Thoracic aorta (tissue), 2 donors: ENCODE data around the gene DSCAM. TPM values are rescaled to one million over a fixed set of nuclear protein-coding genes. Genes with fewer than 3 reads are reported as not detected.

Experiments used
- ATAC-seq: fragments of 150-250 bp; one replicate; pipeline ENCODE4 v1.8.0; 2017; ENCODE audit warnings: low read depth; ENCODE audit not compliant: insufficient number of reproducible peaks, low FRiP score
- DNase-seq: peaks from one replicate; pipeline ENCODE4 v3.0.0-alpha.2; 2020; ENCODE audit warnings: low spot score
- H3K27ac ChIP-seq, 2 donors: fragments of 200-600 bp; sonication (generic); 1 replicate in 1 of 2; 2 replicates in 1 of 2; pipeline ENCODE4 v1.5.1; 2016; ENCODE audit warnings: mild to moderate bottlenecking in 2 of 2, moderate library complexity in 2 of 2
- H3K27me3 ChIP-seq: fragments of 200-600 bp; sonication (generic); replicated peaks from 2 replicates; pipeline ENCODE4 v1.6.0; 2016; ENCODE audit warnings: mild to moderate bottlenecking; ENCODE audit not compliant: insufficient read depth
- H3K36me3 ChIP-seq: fragments of 200-600 bp; sonication (generic); one replicate; pipeline ENCODE4 v1.5.1; 2016
- H3K4me1 ChIP-seq, 2 donors: fragments of 200-600 bp; sonication (generic); 1 replicate in 1 of 2; 2 replicates in 1 of 2; pipeline versions ENCODE4 v1.5.1 to v1.6.0; 2016; ENCODE audit warnings: low read depth in 2 of 2, mild to moderate bottlenecking in 1 of 2; ENCODE audit not compliant: control insufficient read depth in 1 of 2
- H3K4me3 ChIP-seq: fragments of 200-600 bp; sonication (generic); 2 replicates; pipeline ENCODE4 v1.5.1; 2016; ENCODE audit warnings: mild to moderate bottlenecking
- H3K9me3 ChIP-seq: fragments of 200-600 bp; sonication (generic); 2 replicates; pipeline ENCODE4 v1.5.1; 2016
- CTCF ChIP-seq: fragments of 200-600 bp; sonication (generic); IDR thresholded peaks from one replicate; pipeline ENCODE4 v1.5.1; 2019; ENCODE audit warnings: antibody characterized with exemption
- total RNA-seq, 2 donors: library from RNA; depleted of rRNA; stranded (reverse); fragments of >200 nt; gene quantifications; one replicate each; pipeline versions ENCODE4 v1.1.0 to v1.2.3, GENCODE V29; 2016

DSCAM gene
- total RNA-seq, 2 donors from 2014 or later: not detected

GRCh38 chr21:39972471-39972870 lies 874.5 kb downstream of the DSCAM start:
- no peak for TF ChIP-seq CTCF
- no peaks in the 10 kb centered on the region for H3K9me3 ChIP-seq

DNA sequence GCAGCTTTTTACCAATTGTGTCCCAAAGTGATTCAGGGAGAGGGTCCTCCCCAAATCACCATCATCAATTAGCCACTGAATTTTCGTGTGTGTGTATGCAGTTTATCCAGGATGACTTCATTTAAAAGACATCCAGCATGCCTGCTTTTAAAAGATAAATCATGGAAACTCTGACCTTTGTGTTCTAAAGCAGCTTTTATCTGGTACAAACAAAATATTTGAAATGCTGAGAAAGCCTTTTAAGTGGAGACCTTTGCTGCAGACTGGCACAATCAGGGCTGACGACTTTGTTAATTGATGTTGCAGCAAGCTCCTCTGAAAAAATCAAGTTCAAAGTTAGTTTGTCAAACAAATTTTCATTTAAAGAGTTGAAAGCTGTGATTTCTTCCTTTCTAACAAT lies 875.0 kb downstream of the DSCAM start:
- DNase-seq (no peak), ATAC-seq (no peak)
- no peak overlapping the region for H3K27ac ChIP-seq
- H3K4me1 ChIP-seq: no peaks in the 10 kb centered on the region
- no peaks in the 10 kb centered on the region for H3K36me3 ChIP-seq
- H3K27me3 ChIP-seq: no peaks in the 10 kb centered on the region
- H3K4me3 ChIP-seq: no peak overlapping the region
- no peaks in the 10 kb centered on the region for H3K9me3 ChIP-seq
- TF ChIP-seq CTCF: no peak

More at GRCh38 chr21:39972471-39972870, 874.5 kb downstream of the DSCAM start:
- no peaks in the 10 kb centered on the region for H3K4me1 ChIP-seq
- no peak for DNase-seq
- no peaks in the 10 kb centered on the region for H3K27me3 ChIP-seq
- no peaks in the 10 kb centered on the region for H3K36me3 ChIP-seq
- H3K27ac ChIP-seq: no peak overlapping the region
- no peak overlapping the region for H3K4me3 ChIP-seq
- ATAC-seq: no peak

- ATAC-seq: no peak
- no peak overlapping the region for H3K4me3 ChIP-seq
- TF ChIP-seq CTCF: no peak
- no peak for DNase-seq
- H3K36me3 ChIP-seq: no peaks in the 10 kb centered on the region
- no peaks in the 10 kb centered on the region for H3K27me3 ChIP-seq
- H3K9me3 ChIP-seq: no peaks in the 10 kb centered on the region
- H3K4me1 ChIP-seq: no peaks in the 10 kb centered on the region
- H3K27ac ChIP-seq: no peak overlapping the region
These were observed 877.1 kb downstream of the DSCAM start for GRCh38 chr21:39969691-39970364.

GRCh38 chr21:39968010-39968409 lies 878.9 kb downstream of the DSCAM start:
- H3K36me3 ChIP-seq: no peaks in the 10 kb centered on the region
- no peak overlapping the region for H3K4me3 ChIP-seq
- H3K4me1 ChIP-seq: no peaks in the 10 kb centered on the region
- no peaks in the 10 kb centered on the region for H3K27me3 ChIP-seq
- DNase-seq (no peak), ATAC-seq (no peak)
- H3K27ac ChIP-seq: no peak overlapping the region
- H3K9me3 ChIP-seq: no peaks in the 10 kb centered on the region
- TF ChIP-seq CTCF: no peak

GRCh38 chr21:39966786-39967185 lies 880.2 kb downstream of the DSCAM start:
- no peak for ATAC-seq
- Histone ChIP-seq H3K27me3 (no peaks in the 10 kb centered on the region), H3K36me3 (no peaks in the 10 kb centered on the region), H3K27ac (no peak overlapping the region), H3K4me3 (no peak overlapping the region), H3K9me3 (no peaks in the 10 kb centered on the region), H3K4me1 (no peaks in the 10 kb centered on the region)
- TF ChIP-seq CTCF: no peak
- no peak for DNase-seq
